ENCODE data around the gene UBALD2. TPM values are rescaled to one million over a fixed set of nuclear protein-coding genes. Genes with fewer than 3 reads are reported as not detected.

UBALD2 gene
- polyA plus RNA-seq, 3 donors, result 1.4 to 88.6 (median 2.2) TPM

DNA sequence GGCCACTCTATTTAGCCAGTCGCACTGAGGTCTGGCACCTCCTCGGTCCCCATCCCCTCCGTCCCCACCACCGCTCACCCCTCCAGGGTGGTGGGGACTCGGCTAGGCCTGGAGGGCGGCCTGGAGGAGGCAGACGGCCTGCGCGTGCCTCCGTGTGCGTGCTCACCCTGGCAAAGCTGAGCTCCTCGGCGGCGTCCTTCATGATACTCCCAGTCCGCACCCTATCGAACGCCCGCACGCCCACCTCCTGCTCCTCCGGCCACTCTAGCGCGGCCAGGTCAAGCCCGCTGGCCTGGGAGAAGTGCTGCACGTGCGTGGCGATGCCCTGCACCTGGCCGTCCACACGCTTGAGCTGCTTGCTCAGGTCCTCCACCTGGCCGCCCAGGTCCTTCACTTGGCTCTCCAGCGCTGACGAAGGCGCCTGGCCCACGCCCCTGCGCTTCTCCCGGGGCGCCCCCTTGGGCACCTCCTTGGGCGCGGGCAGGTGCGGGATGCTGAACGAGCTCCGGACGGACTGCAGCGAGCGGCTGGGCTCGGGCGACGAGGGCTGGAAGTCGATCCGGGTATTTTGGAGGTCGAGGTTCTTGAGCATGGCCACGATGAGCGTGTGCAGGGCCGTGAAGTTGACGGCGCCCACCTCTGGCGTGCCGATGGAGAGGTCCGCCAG lies 42.3 kb downstream of the UBALD2 start:
- peaks cover 0 to 5% (median 0%) of the 10 kb centered on the region in 7 donors for H3K9me3 Mint-ChIP-seq

DNA sequence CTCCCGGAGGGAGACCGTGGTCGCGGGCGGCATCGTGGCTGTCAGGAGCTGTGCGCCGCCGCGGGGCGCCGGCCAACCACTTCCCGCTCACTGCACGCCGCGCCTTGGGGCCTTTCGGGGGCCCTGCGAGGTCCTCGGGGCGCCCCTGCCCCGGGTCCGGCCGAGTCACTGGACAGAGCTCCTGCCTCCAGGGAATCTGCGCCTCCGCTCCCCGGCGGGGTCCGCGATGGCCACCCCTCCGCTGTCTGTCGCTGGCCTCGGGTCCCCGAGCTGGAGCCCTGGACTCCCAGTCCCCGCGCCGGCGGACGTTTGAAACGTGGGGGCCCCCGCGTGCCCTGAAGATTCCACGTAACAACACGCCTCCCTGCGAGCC lies 42.8 kb downstream of the UBALD2 start, which contains the start of gene QRICH2:
TSS of gene QRICH2 (minus strand) at position 311 of the 373 bp plus-strand sequence. CDS start at position 33, 278 bp downstream.
- Histone ChIP-seq H3K4me3 (replicated peaks in 1 of 3; ENCODE audit: low read depth in 2 of 3, low read length in 3 of 3) (no peak within 1 kb of the TSS), H3K27me3 (ENCODE audit: control insufficient read depth in 2 of 2, insufficient read depth in 2 of 2, low read length in 2 of 2) (no peaks in the 10 kb centered on the region), H2AFZ (ENCODE audit: insufficient read depth, low read depth, low read length, poor library complexity, severe bottlenecking) (no peak within 1 kb of the TSS), H3K4me1 (ENCODE audit: control insufficient read depth in 1 of 2, insufficient read depth in 2 of 2, low read length in 2 of 2) (no peaks in the 10 kb centered on the region), H3K9me3 (replicated peaks in 1 of 2; ENCODE audit: control insufficient read depth in 1 of 2, insufficient read depth in 1 of 2, low read length in 2 of 2) (no peaks in the 10 kb centered on the region), H3K36me3 (replicated peaks in 1 of 2; ENCODE audit: control insufficient read depth in 1 of 2, insufficient read depth in 2 of 2, low read length in 2 of 2) (peaks cover 21 to 36% of the 10 kb centered on the region in 2 donors), H4K20me1 (ENCODE audit: insufficient read depth, low read length) (no peaks in the 10 kb centered on the region), H3K4me2 (replicated peaks; ENCODE audit: extremely low read depth, low read length, poor library complexity, severe bottlenecking) (no peak within 1 kb of the TSS), H3K27ac (ENCODE audit: low read depth in 1 of 2, low read length in 2 of 2) (no peak within 1 kb of the TSS), H3K79me2 (ENCODE audit: insufficient read depth, low read length) (no peaks in the 10 kb centered on the region), H3K9ac (ENCODE audit: insufficient read depth, low read length, poor library complexity, severe bottlenecking) (no peak within 1 kb of the TSS)
- WGBS (ENCODE audit: insufficient coverage), result 97% methylated on average over 33 of the region's 44 CpGs
- H3K36me3 Mint-ChIP-seq, result peaks cover 16 to 41% of the 10 kb centered on the region in 2 donors
- H3K4me3 Mint-ChIP-seq, result no peak within 1 kb of the TSS
- no peaks in the 10 kb centered on the region for H3K4me1 Mint-ChIP-seq
- TF ChIP-seq, protein P1, sequence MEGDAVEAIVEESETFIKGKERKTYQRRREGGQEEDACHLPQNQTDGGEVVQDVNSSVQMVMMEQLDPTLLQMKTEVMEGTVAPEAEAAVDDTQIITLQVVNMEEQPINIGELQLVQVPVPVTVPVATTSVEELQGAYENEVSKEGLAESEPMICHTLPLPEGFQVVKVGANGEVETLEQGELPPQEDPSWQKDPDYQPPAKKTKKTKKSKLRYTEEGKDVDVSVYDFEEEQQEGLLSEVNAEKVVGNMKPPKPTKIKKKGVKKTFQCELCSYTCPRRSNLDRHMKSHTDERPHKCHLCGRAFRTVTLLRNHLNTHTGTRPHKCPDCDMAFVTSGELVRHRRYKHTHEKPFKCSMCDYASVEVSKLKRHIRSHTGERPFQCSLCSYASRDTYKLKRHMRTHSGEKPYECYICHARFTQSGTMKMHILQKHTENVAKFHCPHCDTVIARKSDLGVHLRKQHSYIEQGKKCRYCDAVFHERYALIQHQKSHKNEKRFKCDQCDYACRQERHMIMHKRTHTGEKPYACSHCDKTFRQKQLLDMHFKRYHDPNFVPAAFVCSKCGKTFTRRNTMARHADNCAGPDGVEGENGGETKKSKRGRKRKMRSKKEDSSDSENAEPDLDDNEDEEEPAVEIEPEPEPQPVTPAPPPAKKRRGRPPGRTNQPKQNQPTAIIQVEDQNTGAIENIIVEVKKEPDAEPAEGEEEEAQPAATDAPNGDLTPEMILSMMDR (IDR thresholded peaks at IDR 0.05), result no peak
- peak within 1 kb of the TSS in 1 of 7 donors; percentile 30 for H3K27ac Mint-ChIP-seq
- DNase-seq, result no peak
- intact Hi-C loops (cut with micrococcal nuclease), result no loop called here
- peaks cover 0 to 3% (median 1%) of the 10 kb centered on the region in 3 donors for H3K27me3 Mint-ChIP-seq (ENCODE audit: low read depth in 3 of 3)
- peaks cover 0 to 5% (median 0%) of the 10 kb centered on the region in 7 donors for H3K9me3 Mint-ChIP-seq

More for the DNA sequence above, 42.3 kb downstream of the UBALD2 start:
- no peak for DNase-seq
- Histone ChIP-seq H3K9ac (ENCODE audit: insufficient read depth, low read length, poor library complexity, severe bottlenecking) (no peak overlapping the region), H4K20me1 (ENCODE audit: insufficient read depth, low read length) (no peaks in the 10 kb centered on the region), H3K4me1 (ENCODE audit: control insufficient read depth in 1 of 2, insufficient read depth in 2 of 2, low read length in 2 of 2) (no peaks in the 10 kb centered on the region), H2AFZ (ENCODE audit: insufficient read depth, low read depth, low read length, poor library complexity, severe bottlenecking) (no peak overlapping the region), H3K27ac (ENCODE audit: low read depth in 1 of 2, low read length in 2 of 2) (no peak overlapping the region), H3K9me3 (replicated peaks in 1 of 2; ENCODE audit: control insufficient read depth in 1 of 2, insufficient read depth in 1 of 2, low read length in 2 of 2) (no peaks in the 10 kb centered on the region), H3K79me2 (ENCODE audit: insufficient read depth, low read length) (no peaks in the 10 kb centered on the region), H3K36me3 (replicated peaks in 1 of 2; ENCODE audit: control insufficient read depth in 1 of 2, insufficient read depth in 2 of 2, low read length in 2 of 2) (peaks cover 16 to 31% of the 10 kb centered on the region in 2 donors), H3K4me2 (replicated peaks; ENCODE audit: extremely low read depth, low read length, poor library complexity, severe bottlenecking) (no peak overlapping the region), H3K27me3 (ENCODE audit: control insufficient read depth in 2 of 2, insufficient read depth in 2 of 2, low read length in 2 of 2) (no peaks in the 10 kb centered on the region), H3K4me3 (replicated peaks in 1 of 3; ENCODE audit: low read depth in 2 of 3, low read length in 3 of 3) (no peak overlapping the region)
- TF ChIP-seq, protein P1 (IDR thresholded peaks at IDR 0.05), result no peak
- intact Hi-C loops (cut with micrococcal nuclease), result no loop called here
- Mint-ChIP-seq H3K36me3 (peaks cover 11 to 37% of the 10 kb centered on the region in 2 donors), H3K27me3 (ENCODE audit: low read depth in 3 of 3) (peaks cover 0 to 2% (median 1%) of the 10 kb centered on the region in 3 donors), H3K4me1 (no peaks in the 10 kb centered on the region), H3K27ac (no peak overlapping the region), H3K4me3 (no peak overlapping the region)
- whole genome bisulfite sequencing (ENCODE audit: insufficient coverage), result 97% methylated on average over 57 of the region's 58 CpGs

Data from CD14-positive monocyte (primary cell).